ENCODE data around the gene RAPGEF5.

Gene RAPGEF5

GRCh38 chr7:22252936-22253536, 103.9 kb downstream of the RAPGEF5 start:
- no peak for DNase-seq

GRCh38 chr7:22252016-22252415, 104.9 kb downstream of the RAPGEF5 start:
- DNase-seq: no peak

- DNase-seq: no peak
These were observed 105.7 kb downstream of the RAPGEF5 start for GRCh38 chr7:22251281-22251680.

- no peak for DNase-seq
These were observed 106.6 kb downstream of the RAPGEF5 start for GRCh38 chr7:22250390-22250789.

- no peak for DNase-seq
These were observed 108.7 kb downstream of the RAPGEF5 start for GRCh38 chr7:22248111-22248809.

- no peak for DNase-seq
These were observed 115.1 kb downstream of the RAPGEF5 start for GRCh38 chr7:22241805-22242390.

- no peak for DNase-seq
These were observed 115.9 kb downstream of the RAPGEF5 start for GRCh38 chr7:22240904-22241571.

- DNase-seq: no peak
These were observed 118.3 kb downstream of the RAPGEF5 start for GRCh38 chr7:22238354-22239311.

- no peak for DNase-seq
These were observed 121.8 kb downstream of the RAPGEF5 start for GRCh38 chr7:22235134-22235533.

- DNase-seq: no peak
These were observed 122.7 kb downstream of the RAPGEF5 start for GRCh38 chr7:22234227-22234626.

GRCh38 chr7:22231806-22232205, 125.1 kb downstream of the RAPGEF5 start:
- DNase-seq: no peak

- DNase-seq: no peak
These were observed 125.8 kb downstream of the RAPGEF5 start for GRCh38 chr7:22231141-22231540.

GRCh38 chr7:22230238-22230637, 126.7 kb downstream of the RAPGEF5 start:
- no peak for DNase-seq

GRCh38 chr7:22229148-22229547, 127.8 kb downstream of the RAPGEF5 start:
- no peak for DNase-seq

GRCh38 chr7:22223807-22224206, 133.1 kb downstream of the RAPGEF5 start:
- DNase-seq: no peak

GRCh38 chr7:22220941-22221340, 136.0 kb downstream of the RAPGEF5 start:
- no peak for DNase-seq

GRCh38 chr7:22219739-22220493, 137.0 kb downstream of the RAPGEF5 start:
- DNase-seq: no peak

- DNase-seq: no peak
These were observed 137.9 kb downstream of the RAPGEF5 start for GRCh38 chr7:22219036-22219435.

- no peak for DNase-seq
These were observed 140.0 kb downstream of the RAPGEF5 start for GRCh38 chr7:22216832-22217475.

- no peak for DNase-seq
These were observed 140.6 kb downstream of the RAPGEF5 start for GRCh38 chr7:22216309-22216708.

- no peak for DNase-seq
These were observed 143.0 kb downstream of the RAPGEF5 start for GRCh38 chr7:22214000-22214399.

Measured in activated naive CD4-positive, alpha-beta T cell treated with anti-CD3 and anti-CD28 coated beads, Interleukin-2, amount 50 U/mL, for 16 hours (primary cell).